ENCODE data around the gene PSENEN.

The PSENEN gene

GRCh38 chr19:35775298-35776101, 30.0 kb downstream of the PSENEN start, which contains the start of gene ARHGAP33:
ARHGAP33 (plus strand) TSS chr19:35775564; CDS start chr19:35775659, 95 bp downstream.
- H3K9ac ChIP-seq (ENCODE audit: insufficient read length), result peak within 1 kb of the TSS; percentile 45
- TF ChIP-seq EZH2 (IDR thresholded peaks at IDR 0.05), result no peak
- TF ChIP-seq POLR2AphosphoS5 (IDR thresholded peaks at IDR 0.05; ENCODE audit: borderline replicate concordance, low read depth, low read length), result no peak
- no peak for TF ChIP-seq FOXP2 (optimal IDR thresholded peaks at IDR 0.05; ENCODE audit: control extremely low read depth, extremely low read length, insufficient read depth)
- H3K27ac ChIP-seq, result no peak within 1 kb of the TSS

DNA sequence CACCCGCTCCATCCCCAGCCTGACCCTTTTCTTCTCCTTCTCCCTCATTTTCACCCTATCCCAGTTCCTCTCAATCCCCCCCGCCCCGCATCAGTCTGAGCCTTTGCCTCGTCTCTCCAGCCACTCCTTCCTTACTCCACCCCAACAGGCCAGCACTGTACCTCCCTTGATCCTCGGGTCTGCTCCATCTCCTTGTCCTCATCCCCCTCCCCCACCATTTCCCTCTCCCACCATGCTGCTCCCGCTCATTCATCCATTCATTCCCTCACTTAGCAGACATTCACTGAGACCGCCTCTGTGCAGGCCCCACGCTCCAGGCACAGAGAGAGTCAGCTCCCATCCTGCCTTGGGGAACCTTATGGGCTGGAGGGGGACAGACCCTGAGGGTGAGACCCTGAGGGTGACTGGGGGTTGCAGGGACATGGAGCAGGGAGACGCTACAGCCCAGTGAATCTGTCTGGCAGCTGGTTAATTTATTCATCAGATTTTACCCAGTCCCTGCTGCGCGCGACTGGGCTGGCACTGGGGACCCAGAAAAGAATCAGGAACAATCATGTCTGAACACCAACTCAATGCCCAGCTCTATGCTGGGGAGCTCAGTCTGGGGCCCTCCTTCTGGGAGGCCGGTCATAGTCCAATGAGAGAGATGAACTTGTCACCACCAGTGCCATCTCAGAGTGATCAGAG, 30.8 kb downstream of the PSENEN start:
- Histone ChIP-seq H3K9ac (ENCODE audit: insufficient read length) (peak overlapping the region; percentile 45), H3K9me3 (ENCODE audit: low read depth, low read length) (no peaks in the 10 kb centered on the region), H3K36me3 (ENCODE audit: insufficient read depth, low read length) (no peaks in the 10 kb centered on the region; the same call in 1 of the 2 replicates), H3K4me3 (peak overlapping the region; percentile 85), H3K27ac (no peak overlapping the region)
- TF ChIP-seq POLR2AphosphoS5 (IDR thresholded peaks at IDR 0.05; ENCODE audit: borderline replicate concordance, low read depth, low read length) (no peak), EZH2 (IDR thresholded peaks at IDR 0.05) (no peak), FOXP2 (optimal IDR thresholded peaks at IDR 0.05; ENCODE audit: control extremely low read depth, extremely low read length, insufficient read depth) (no peak)
- no peak for DNase-seq (ENCODE audit: low read depth, low spot score)

More at GRCh38 chr19:35775298-35776101, 30.0 kb downstream of the PSENEN start, which contains the start of gene ARHGAP33:
- H3K4me3 ChIP-seq, result peak within 1 kb of the TSS; percentile 85
- peak; percentile 77 for DNase-seq (ENCODE audit: low read depth, low spot score)
- no peaks in the 10 kb centered on the region for H3K9me3 ChIP-seq (ENCODE audit: low read depth, low read length)
- no peaks in the 10 kb centered on the region for H3K36me3 ChIP-seq (ENCODE audit: insufficient read depth, low read length)

DNA sequence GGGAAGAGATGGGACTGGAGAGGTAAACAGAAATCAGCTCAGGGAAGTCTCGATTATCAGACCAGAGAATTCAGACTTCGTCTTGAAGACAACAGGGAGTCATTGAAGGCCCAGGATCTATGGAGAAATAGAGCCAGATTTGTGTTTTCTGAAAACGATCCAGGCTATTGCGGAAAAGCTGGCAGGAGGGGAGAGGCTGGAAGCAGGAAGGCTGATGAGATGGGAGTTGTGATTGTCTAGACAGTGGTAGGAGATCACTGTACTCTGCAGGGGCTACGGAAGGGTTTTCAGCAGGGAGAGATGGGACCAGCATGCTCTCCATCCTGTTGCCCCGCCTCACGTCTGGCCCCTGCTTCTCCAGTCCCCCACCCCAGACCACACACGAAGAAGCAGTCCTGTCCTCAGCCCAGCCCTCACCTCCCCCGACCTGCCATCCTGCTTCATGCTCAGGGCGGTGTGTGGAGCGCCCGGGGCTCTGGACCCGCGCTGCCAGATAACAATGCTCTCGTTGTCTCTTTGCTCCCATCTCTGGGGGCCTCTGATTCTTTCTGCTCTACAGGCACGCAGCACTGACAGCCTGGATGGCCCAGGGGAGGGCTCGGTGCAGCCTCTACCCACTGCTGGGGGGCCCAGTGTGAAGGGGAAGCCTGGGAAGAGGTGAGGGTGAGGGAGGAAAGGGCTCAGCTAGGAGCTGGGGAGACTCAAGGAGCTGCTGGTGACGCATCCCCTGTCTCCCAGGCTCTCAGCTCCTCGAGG, 31.8 kb downstream of the PSENEN start:
- no peak overlapping the region for H3K27ac ChIP-seq
- no peak for DNase-seq (ENCODE audit: low read depth, low spot score)
- no peak overlapping the region for H3K9ac ChIP-seq (ENCODE audit: insufficient read length)
- H3K9me3 ChIP-seq (ENCODE audit: low read depth, low read length), result no peaks in the 10 kb centered on the region
- TF ChIP-seq POLR2AphosphoS5 (IDR thresholded peaks at IDR 0.05; ENCODE audit: borderline replicate concordance, low read depth, low read length), result no peak
- no peak for TF ChIP-seq EZH2 (IDR thresholded peaks at IDR 0.05)
- no peak for TF ChIP-seq FOXP2 (optimal IDR thresholded peaks at IDR 0.05; ENCODE audit: control extremely low read depth, extremely low read length, insufficient read depth)
- H3K36me3 ChIP-seq (ENCODE audit: insufficient read depth, low read length), result no peaks in the 10 kb centered on the region; the same call in 1 of the 2 replicates
- H3K4me3 ChIP-seq, result no peak overlapping the region

DNA sequence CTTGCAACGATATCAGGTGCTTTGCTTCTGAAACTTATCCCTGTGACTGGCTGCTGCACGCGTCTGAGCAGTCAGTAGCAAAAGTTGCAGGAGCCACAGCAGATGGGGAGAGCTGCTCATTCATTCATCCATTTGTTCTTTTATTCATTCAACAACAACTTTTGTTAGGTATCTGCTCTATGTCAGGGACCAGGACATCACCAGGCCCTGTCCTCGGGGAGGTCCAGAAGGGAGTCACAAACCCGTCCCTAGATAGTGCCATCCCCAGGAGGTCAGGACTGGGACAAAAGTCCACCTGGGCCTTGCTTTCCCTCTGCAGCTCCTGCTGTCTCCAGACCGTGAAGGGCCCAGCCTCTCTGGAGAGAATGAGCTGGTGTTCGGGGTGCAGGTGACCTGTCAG, 32.5 kb downstream of the PSENEN start:
- no peaks in the 10 kb centered on the region for H3K9me3 ChIP-seq (ENCODE audit: low read depth, low read length)
- H3K9ac ChIP-seq (ENCODE audit: insufficient read length), result no peak overlapping the region
- TF ChIP-seq EZH2 (IDR thresholded peaks at IDR 0.05), result no peak
- TF ChIP-seq POLR2AphosphoS5 (IDR thresholded peaks at IDR 0.05; ENCODE audit: borderline replicate concordance, low read depth, low read length), result no peak
- no peak for TF ChIP-seq FOXP2 (optimal IDR thresholded peaks at IDR 0.05; ENCODE audit: control extremely low read depth, extremely low read length, insufficient read depth)
- no peak overlapping the region for H3K4me3 ChIP-seq
- H3K36me3 ChIP-seq (ENCODE audit: insufficient read depth, low read length), result no peaks in the 10 kb centered on the region; the same call in 1 of the 2 replicates
- H3K27ac ChIP-seq, result no peak overlapping the region
- DNase-seq (ENCODE audit: low read depth, low spot score), result no peak

- H3K36me3 ChIP-seq (ENCODE audit: insufficient read depth, low read length), result no peaks in the 10 kb centered on the region; the same call in 1 of the 2 replicates
- no peak overlapping the region for H3K4me3 ChIP-seq
- H3K9me3 ChIP-seq (ENCODE audit: low read depth, low read length), result no peaks in the 10 kb centered on the region
- H3K9ac ChIP-seq (ENCODE audit: insufficient read length), result no peak overlapping the region
- TF ChIP-seq POLR2AphosphoS5 (IDR thresholded peaks at IDR 0.05; ENCODE audit: borderline replicate concordance, low read depth, low read length) (no peak), EZH2 (IDR thresholded peaks at IDR 0.05) (no peak), FOXP2 (optimal IDR thresholded peaks at IDR 0.05; ENCODE audit: control extremely low read depth, extremely low read length, insufficient read depth) (no peak)
- DNase-seq (ENCODE audit: low read depth, low spot score), result no peak
- no peak overlapping the region for H3K27ac ChIP-seq
Measured at GRCh38 chr19:35779033-35779432, 33.6 kb downstream of the PSENEN start.

DNA sequence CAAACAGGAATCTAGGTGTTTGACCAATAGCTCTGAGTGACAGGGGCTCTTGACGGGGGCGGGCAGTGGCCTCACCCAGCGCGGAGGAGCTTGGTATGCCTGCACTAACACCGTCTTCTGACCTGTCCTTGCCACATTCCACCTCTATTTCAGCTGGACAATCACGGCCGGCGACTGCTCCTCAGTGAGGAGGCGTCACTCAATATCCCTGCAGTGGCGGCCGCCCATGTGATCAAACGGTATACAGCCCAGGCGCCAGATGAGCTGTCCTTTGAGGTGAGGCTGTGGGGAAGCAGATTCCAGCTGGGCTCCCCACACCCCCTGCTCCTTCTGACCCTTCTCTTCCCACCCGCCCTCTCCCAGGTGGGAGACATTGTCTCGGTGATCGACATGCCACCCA, 34.6 kb downstream of the PSENEN start:
- H3K27ac ChIP-seq, result no peak overlapping the region
- H3K4me3 ChIP-seq, result no peak overlapping the region
- DNase-seq (ENCODE audit: low read depth, low spot score), result no peak
- H3K36me3 ChIP-seq (ENCODE audit: insufficient read depth, low read length), result no peaks in the 10 kb centered on the region; the same call in 1 of the 2 replicates
- H3K9ac ChIP-seq (ENCODE audit: insufficient read length), result no peak overlapping the region
- TF ChIP-seq POLR2AphosphoS5 (IDR thresholded peaks at IDR 0.05; ENCODE audit: borderline replicate concordance, low read depth, low read length), result no peak
- TF ChIP-seq FOXP2 (optimal IDR thresholded peaks at IDR 0.05; ENCODE audit: control extremely low read depth, extremely low read length, insufficient read depth), result no peak
- no peak for TF ChIP-seq EZH2 (IDR thresholded peaks at IDR 0.05)
- no peaks in the 10 kb centered on the region for H3K9me3 ChIP-seq (ENCODE audit: low read depth, low read length)

DNA sequence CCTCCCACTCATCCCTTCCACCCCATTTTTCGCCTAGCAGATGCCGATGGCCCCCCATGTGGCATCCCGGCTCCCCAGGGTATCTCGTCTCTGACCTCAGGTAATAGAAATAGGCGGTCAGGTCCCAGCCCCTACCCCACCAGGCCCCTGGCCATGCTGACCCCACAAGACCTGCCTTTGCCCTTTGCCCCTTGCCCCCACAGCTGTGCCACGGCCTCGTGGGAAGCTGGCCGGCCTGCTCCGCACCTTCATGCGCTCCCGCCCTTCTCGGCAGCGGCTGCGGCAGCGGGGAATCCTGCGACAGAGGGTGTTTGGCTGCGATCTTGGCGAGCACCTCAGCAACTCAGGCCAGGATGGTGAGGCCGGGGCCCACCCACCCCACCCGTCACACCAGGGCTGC, 35.3 kb downstream of the PSENEN start:
- Histone ChIP-seq H3K9ac (ENCODE audit: insufficient read length) (no peak overlapping the region), H3K9me3 (ENCODE audit: low read depth, low read length) (no peaks in the 10 kb centered on the region), H3K27ac (no peak overlapping the region), H3K4me3 (no peak overlapping the region), H3K36me3 (ENCODE audit: insufficient read depth, low read length) (no peaks in the 10 kb centered on the region; the same call in 1 of the 2 replicates)
- TF ChIP-seq EZH2 (IDR thresholded peaks at IDR 0.05) (no peak), POLR2AphosphoS5 (IDR thresholded peaks at IDR 0.05; ENCODE audit: borderline replicate concordance, low read depth, low read length) (no peak), FOXP2 (optimal IDR thresholded peaks at IDR 0.05; ENCODE audit: control extremely low read depth, extremely low read length, insufficient read depth) (no peak)
- no peak for DNase-seq (ENCODE audit: low read depth, low spot score)

All from SK-N-MC (cell line).